HG02759 (cell line): ENCODE measurements around the gene PRCC.

Source experiments
- ATAC-seq: cut with Tn5 transposase; IDR thresholded peaks from one replicate; pipeline ENCODE4 v1.9.1; 2021; ENCODE audit warnings: mild to moderate bottlenecking, moderate library complexity; ENCODE audit not compliant: unreplicated experiment

PRCC gene

GRCh38 chr1:156840186-156840897 lies 73.0 kb downstream of the PRCC start:
- no peak for ATAC-seq

GRCh38 chr1:156840898-156841279 lies 73.6 kb downstream of the PRCC start:
- ATAC-seq, result no peak

DNA sequence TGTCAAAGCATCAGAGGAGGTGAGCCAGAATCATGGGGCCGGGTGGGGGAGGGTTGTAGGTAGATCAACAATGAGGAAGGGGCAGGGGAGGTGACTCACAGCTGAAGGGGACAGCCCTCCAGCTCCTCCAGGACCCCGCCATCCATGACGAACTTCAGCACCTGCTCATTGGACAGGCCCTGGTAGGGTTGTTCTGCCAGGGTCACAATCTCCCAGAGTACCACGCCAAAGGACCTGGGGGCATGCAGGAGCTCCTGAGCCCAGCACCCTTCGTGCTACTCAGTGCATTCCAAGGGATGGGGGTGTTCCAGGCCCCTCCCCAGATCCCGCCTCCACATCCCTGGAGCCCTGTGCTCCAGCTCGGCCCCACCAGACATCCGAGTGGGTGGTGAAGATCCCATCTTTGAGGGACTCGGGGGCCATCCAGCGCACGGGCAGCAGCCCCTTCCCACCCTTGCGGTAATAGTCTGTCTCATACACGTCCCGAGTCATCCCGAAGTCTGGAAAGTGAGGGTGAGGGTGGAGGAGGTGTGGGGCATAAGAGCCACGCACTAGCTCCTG lies 74.0 kb downstream of the PRCC start:
- no peak for ATAC-seq

GRCh38 chr1:156842618-156843300 lies 75.4 kb downstream of the PRCC start:
- no peak for ATAC-seq

GRCh38 chr1:156844102-156844501 lies 76.8 kb downstream of the PRCC start:
- ATAC-seq, result no peak

- ATAC-seq, result no peak
Measured at GRCh38 chr1:156844638-156845037, 77.3 kb downstream of the PRCC start.

DNA sequence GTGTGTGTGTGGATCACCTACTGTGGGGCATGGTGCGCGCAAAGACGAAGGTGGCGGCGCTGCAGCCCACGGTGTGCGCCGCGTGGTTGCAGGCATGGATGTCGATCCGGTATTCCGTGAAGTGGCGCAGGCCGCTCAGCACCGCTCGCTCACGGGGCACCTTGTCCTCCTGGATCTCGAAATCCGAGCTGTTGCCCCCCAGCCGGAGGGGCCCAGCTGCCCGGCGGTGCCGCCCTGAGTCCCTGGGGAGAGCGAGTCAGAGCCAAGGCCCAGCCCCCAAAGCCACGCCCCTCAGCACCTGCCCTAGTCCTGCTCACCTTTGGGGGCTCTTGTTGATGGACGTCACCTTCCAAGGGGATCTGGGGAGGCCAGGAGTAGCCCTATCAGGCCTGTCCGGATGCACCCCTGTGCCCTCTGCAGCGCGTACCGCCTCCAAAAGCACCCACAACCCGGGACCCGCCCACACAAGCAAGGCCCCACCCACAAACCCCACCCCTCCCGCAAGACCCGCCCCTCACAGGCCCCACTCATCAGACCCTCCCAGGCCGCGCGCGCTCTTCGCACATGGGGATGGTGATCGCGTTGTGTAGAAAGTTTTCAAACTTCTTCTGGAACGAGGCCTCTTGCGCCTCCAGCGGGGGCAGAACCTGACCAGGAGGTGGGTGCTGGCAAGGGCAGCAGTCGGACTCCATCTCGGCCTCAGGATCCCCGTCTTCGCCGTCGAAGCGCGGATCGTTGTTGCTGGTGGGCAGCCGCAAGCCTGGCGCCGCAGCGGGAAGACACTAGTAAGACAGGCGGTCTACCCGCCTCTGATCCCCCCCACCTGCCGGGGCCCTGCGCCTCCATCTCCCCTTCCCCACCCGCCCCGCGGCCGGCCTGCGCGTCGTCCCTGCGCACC lies 78.0 kb downstream of the PRCC start:
- no peak for ATAC-seq

- no peak for ATAC-seq
Measured at GRCh38 chr1:156845953-156846545, 78.7 kb downstream of the PRCC start.

- no peak for ATAC-seq
Measured at GRCh38 chr1:156846643-156847042, 79.3 kb downstream of the PRCC start.

DNA sequence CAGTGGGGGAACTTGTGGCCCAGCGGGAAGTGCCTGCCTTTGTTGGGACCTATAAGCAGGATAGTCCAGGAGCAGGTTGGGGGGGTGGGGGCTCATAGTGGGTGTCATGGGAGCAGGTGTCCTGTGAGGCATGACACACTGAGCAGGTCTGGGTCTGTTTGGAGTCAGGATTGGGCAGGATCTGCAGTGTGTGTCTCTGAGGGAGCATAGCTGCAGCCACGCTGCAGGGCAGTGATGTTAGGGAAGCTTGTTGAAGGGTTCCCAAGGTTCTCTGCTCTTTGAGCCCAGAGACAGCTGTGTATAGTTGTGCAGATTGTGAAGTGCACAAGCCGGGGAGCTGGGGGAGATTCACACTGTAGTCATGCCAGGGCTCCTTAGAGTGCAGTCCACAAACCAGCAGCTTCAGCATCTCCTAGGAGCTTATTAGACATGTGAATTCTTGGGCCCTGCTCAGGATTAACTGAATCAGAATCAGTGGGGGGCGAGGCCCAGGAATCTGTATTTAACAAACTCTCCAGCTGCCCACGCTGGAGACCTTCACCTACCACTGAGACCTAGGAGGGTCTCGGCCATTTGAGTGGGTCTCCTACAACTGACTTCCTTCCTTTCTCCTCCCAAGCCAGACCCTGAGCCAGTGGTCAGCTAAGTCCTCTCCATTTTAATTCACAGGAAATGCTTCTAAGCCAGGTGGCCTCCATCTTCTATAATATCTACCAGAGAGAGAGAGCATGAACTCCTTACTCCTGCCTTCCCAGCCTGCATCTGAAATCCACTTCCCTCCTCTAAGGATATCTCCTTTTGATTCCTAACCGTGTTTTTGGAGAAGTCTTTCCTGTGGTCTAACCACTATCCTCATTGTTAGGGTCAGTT lies 80.5 kb downstream of the PRCC start:
- ATAC-seq, result no peak

- no peak for ATAC-seq
Measured at GRCh38 chr1:156848461-156849150, 81.3 kb downstream of the PRCC start.

- ATAC-seq, result no peak
Measured at GRCh38 chr1:156849151-156849496, 81.8 kb downstream of the PRCC start.
